AG04449 (cell line): ENCODE results near the gene JAKMIP3.

Experiments
- CTCF ChIA-PET: fragments of 350-600 bp; formaldehyde crosslinking; extraction: SDS; loops from one replicate; lab custom pipeline; 2021; ENCODE audit warnings: antibody characterized with exemption; lab: Yijun Ruan, JAX
- POLR2A ChIA-PET: fragments of 400-600, 350-600 bp; formaldehyde crosslinking; extraction: SDS; loops from one replicate; lab custom pipeline; 2020; ENCODE audit warnings: antibody characterized with exemption, inconsistent platforms; lab: Yijun Ruan, JAX
- DNase-seq: peaks from one replicate; pipeline ENCODE4 v3.0.0-alpha.2; 2010; ENCODE audit warnings: low read depth, low spot score
- H3K4me3 ChIP-seq: 2 replicates; pipeline ENCODE4 v1.5.1; 2011; ENCODE audit warnings: low read depth, mild to moderate bottlenecking, control low read depth, low read length
- CTCF ChIP-seq: IDR thresholded peaks from one replicate; pipeline ENCODE4 v1.5.1; 2011; ENCODE audit warnings: mild to moderate bottlenecking, moderate library complexity, low read length, control low read depth, inconsistent platforms; ENCODE audit not compliant: insufficient read depth; ENCODE audit errors: missing control alignments

JAKMIP3 gene

GRCh38 chr10:132104062-132104461 is 38.3 kb downstream of the JAKMIP3 start:
- CTCF ChIA-PET: no interaction called here
- no peak overlapping the region for H3K4me3 ChIP-seq
- DNase-seq: no peak
- TF ChIP-seq CTCF: no peak
- POLR2A ChIA-PET: no interaction called here

DNA sequence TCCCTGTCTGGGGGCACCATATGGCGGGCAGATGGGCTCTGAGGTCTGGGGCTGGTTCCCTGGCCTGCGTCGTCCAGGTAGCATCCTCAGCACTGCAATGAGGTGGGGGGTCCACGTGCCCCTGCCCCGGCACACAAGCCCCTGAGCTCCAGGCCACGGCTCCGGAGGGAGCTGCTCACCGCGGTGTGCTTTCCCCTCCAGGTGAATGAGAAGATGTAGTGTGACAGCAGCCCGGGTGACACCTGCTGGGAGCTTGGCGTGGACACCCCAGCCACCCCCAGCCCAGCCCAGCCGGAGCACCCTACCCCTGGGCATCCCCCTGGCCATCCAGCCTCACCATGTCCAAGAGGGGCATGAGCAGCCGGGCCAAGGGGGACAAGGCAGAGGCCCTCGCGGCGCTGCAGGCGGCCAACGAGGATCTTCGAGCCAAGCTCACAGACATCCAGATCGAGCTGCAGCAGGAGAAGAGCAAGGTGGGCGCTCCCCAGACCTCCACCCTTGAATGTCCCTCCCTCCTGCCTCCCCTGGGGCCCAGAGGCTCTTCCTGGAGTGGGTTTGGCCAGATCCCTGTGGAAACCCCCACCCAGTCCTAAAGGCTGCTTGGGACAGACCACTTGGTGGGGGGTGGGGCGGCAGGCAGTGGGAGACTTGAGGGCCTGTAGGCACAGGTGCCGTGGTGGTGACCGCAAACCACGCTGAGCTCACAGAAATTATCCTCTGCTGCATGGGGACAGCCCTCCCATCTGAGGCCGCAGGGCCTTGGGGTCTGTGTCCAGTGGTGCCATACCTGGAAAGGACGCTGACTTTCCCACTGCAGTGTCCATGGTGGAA is 38.9 kb downstream of the JAKMIP3 start:
- ChIA-PET CTCF (no interaction called here), POLR2A (no interaction called here)
- no peak overlapping the region for H3K4me3 ChIP-seq
- no peak for TF ChIP-seq CTCF
- no peak for DNase-seq

- ChIA-PET CTCF (no interaction called here), POLR2A (no interaction called here)
- TF ChIP-seq CTCF: no peak
- no peak for DNase-seq
- no peak overlapping the region for H3K4me3 ChIP-seq
Measured at GRCh38 chr10:132105302-132105995, 39.7 kb downstream of the JAKMIP3 start.

- POLR2A ChIA-PET: no interaction called here
- no peak overlapping the region for H3K4me3 ChIP-seq
- no peak for DNase-seq
- no peak for TF ChIP-seq CTCF
- CTCF ChIA-PET: no interaction called here
Measured at GRCh38 chr10:132106431-132106830, 40.7 kb downstream of the JAKMIP3 start.

GRCh38 chr10:132107186-132107948 is 41.6 kb downstream of the JAKMIP3 start:
- no peak overlapping the region for H3K4me3 ChIP-seq
- no peak for TF ChIP-seq CTCF
- POLR2A ChIA-PET: no interaction called here
- DNase-seq: no peak
- CTCF ChIA-PET: no interaction called here
